Lung microvascular endothelial cell (primary cell): Measurements from ENCODE around the gene RAB5A. TPM values are rescaled to one million over a fixed set of nuclear protein-coding genes. Genes with fewer than 3 reads are reported as not detected.
"Not testable (repeated sequence)": the region's sequence is repeated elsewhere in the genome, so short reads cannot be mapped to it uniquely, and the experiment has no call there.

Experiments
- DNase-seq, 2 donors: peaks; one replicate each; pipeline versions ENCODE4 v3.0.0 to v3.0.0-alpha.2; 2010; ENCODE audit warnings: low read depth in 2 of 2
- total RNA-seq: library from RNA; depleted of rRNA; stranded (reverse); fragments of >200 nt; gene quantifications from 2 replicates; pipeline ENCODE4 v1.2.1, GENCODE V29; 2014

Gene RAB5A
- total RNA-seq, 1 donor from 2014 or later, result 75.2 TPM

- peak; percentile 55 to 60 for DNase-seq
These were observed 790 bp downstream of the RAB5A start for GRCh38 chr3:19947549-19948225.

GRCh38 chr3:19948226-19948591 is 1.3 kb downstream of the RAB5A start:
- no peak for DNase-seq

DNA sequence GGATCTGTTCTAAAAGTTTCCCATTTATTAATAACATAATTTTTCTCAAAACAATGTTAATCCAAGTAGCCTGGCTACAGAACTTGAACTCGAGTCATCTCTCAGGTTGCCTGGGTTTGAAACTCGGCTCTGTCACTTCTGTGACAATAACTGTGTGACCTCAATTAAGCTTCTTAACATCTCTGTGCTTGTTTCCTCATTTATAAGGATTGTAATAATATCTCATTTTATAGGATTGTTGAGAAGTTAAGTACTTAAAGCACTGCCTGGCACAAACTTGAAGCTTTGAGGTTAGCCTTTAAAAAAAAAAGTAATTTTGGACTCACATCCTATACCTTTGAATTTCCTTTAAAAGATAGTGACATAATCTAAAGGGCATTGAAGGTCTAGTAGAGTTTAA is 3.4 kb downstream of the RAB5A start:
- no peak for DNase-seq

DNA sequence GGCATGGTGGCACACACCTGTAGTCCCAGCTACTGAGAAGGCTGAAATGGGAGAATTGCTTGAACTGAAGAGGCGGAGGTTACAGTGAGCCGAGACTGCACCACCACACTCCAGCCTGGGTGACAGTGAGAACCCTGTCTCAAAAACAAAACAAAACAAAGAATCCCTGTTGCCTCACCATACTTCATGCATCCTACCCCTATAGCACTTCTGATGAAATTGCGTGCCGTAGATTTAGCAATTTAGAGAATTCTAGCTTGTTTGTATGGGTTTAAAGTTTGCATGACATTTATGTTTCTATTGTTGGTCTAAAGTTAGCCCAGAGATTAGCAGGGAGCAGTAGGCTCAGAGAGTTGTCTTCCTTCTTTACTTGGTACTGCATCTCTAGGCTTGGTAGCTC is 7.8 kb downstream of the RAB5A start:
- no peak for DNase-seq

DNA sequence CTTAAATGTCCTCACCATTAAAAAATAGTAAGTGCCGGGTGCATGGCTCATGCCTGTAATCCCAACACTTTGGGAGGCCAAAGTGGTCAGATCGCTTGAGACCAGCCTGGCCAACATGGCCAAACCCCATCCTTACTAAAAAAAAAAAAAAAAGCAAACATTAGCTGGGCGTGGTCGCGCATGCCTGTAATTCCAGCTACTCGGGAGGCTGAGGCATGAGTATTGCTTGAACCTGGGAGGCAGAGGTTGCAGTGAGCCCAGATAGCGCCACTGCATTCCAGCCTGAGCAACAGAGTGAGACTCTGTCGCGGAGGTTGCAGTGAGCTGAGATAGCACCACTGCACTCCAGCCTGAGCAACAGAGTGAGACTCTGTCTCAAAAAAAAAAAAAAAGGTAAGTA is 10.5 kb downstream of the RAB5A start:
- DNase-seq, result not testable (repeated sequence)

DNA sequence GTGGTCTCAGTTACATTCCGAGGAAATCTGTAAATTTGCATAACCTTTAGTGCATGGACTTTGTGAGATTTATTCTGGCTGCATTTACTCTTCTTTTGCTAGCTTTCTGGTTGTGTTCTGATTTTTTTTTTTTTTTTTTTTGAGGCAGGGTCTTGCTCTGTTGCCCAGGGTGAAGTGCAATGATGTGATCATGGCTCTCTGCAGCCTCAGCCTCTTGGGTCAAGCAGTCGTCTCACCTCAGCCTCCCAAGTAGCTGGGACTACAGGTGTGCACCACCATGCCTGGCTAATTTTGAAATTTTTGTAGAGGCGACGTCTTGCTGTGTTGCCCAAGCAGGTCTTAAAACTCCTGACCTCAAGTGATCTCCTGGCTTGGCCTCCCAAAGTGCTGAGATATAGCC is 12.6 kb downstream of the RAB5A start:
- no peak for DNase-seq

GRCh38 chr3:19960696-19961095 is 13.8 kb downstream of the RAB5A start:
- DNase-seq, result no peak

DNA sequence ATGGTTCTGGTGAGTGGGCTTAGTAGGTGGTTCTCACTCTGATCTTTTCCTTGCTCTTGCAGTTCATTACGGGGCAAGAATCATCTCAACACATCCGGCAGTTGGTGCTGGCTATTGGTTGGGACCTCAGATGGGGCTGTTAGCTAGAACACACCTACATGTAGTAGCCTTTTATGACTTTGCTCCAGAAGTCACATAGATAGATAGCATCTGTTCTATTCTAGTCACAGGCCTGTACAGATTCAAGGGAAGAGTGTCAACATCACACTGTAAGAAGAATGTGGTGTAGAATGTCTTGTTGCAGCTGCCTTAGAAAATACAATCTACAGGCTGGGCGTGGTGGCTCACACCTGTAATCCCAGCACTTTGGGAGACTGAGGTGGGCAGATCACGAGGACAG is 15.1 kb downstream of the RAB5A start:
- no peak for DNase-seq

GRCh38 chr3:19967208-19967607 is 20.3 kb downstream of the RAB5A start:
- no peak for DNase-seq

GRCh38 chr3:19967812-19968211 is 20.9 kb downstream of the RAB5A start:
- DNase-seq, result peak in 1 of 2 donors; percentile 24

- no peak for DNase-seq
These were observed 23.4 kb downstream of the RAB5A start for GRCh38 chr3:19970327-19970726.

DNA sequence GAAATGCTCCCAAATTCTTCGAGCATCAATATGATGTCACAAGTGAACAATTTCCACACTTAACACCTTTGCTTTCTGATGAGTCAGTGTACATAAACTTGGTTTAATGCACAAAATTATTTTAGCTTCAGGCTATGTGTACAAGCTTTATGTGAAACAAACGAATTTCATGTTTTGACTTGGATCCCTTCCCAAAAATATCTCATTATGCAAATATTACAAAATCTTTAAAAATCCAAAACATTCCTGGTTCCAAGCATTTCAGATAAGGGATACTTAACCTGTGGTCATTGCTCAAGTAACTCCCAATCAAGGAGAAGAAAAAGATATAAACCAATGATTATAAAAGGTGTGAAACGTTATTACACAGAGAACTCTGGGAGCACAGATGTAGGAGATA is 25.2 kb downstream of the RAB5A start:
- DNase-seq, result no peak

GRCh38 chr3:19988904-19989303 is 42.0 kb downstream of the RAB5A start:
- not testable (repeated sequence) for DNase-seq

GRCh38 chr3:19994796-19995195 is 47.9 kb downstream of the RAB5A start:
- DNase-seq, result no peak

- no peak for DNase-seq
These were observed 50.6 kb downstream of the RAB5A start for GRCh38 chr3:19997502-19997901.

DNA sequence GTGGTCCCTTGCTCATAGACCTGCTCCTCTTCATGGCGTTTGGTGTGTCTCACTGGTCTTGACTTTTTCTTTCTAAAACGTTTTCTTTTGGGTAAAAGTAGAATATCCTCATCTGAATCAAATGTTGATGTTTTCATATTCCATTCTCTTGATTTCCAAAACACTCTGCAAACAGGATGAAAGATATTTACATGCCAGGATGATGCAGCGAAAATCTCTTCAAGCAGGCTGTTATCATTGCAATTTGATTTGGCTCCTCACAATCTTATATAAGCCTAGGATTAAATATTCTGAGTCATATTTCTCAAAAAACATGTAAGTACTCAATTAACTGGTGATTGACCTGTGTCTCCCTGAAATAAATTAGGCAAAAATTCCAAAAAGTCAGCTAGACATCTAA is 55.0 kb downstream of the RAB5A start:
- DNase-seq, result no peak

DNA sequence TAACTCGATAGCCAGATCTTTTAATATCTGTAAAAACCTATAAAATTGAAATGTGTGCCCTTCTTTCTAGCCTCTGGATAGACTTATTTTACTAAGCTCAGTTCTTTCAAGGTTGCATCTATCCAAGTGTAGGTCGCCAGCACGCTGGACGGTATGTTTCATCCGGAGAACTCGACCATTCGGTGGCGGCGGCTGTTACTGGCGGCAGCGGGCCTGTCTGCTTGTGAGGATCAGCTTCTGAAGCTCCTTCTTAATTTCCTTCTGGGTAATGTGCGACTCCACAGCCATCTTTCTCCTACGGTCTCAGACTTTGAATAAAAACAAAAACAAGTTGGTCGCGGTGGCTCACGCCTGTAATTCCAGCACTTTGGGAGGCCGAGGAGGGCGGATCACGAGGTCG is 61.1 kb downstream of the RAB5A start:
- no peak for DNase-seq

DNA sequence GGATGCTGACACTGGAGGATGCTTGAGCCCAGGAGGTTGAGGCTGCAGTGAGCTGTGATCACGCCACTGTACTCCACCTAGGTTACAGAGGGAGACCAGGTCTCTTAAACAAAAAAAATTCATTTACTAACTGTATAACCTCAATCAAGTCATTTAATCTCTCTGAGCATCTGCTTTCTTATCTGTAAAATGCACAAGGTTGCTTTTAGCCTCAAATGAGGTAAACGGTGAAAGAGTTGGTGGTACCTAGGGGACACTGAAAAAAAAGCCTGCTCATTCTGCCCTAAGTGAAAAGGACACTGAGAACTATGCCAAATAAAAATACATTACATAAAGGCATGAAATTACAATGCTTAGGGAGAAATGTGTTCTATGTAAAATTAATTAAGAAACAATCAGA is 61.7 kb downstream of the RAB5A start:
- no peak for DNase-seq

DNA sequence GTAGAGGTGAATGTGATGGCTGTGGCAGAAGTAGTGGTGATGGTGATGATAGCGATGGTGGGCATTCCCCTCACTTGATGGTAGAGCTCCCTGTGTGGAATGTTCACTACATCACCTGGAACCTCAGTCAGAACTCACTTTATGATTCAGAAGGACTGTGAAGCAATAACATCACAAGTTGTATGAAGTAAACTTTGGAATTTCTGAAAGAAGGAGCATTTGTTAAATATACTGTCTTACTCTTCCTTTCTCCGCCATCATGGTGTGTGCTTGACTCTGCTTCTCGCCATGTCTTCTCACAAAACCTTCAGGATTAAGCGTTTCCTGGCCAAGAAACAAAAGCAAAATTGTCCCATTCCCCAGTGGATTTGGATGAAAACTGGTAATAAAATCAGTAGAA is 65.3 kb downstream of the RAB5A start, which contains the start of gene PP2D1:
Gene PP2D1 (minus strand): TSS at position 101 of the 400 bp plus-strand sequence. CDS start 192 bp downstream, outside the sequence.
- DNase-seq, result no peak

DNA sequence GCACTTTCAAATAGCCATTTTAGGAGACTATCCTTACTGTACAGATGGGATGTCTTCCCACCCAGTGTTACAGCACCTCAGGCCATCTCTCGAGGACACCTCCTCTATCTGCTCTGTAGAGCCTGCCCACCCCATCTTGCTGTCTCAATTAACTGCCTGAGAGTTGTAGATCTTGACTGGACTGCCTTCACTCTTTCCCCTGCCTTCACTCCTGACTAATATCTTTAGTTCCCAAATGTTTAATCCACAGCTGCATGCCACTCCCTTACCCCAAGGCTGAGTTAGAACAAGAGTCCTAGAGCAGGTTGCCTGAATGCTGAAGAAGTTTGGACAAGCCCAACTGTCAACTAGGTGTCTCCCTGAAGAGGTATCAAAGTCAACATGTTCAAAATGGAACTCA is 66.5 kb downstream of the RAB5A start:
- DNase-seq, result no peak

- no peak for DNase-seq
These were observed 68.6 kb downstream of the RAB5A start for GRCh38 chr3:20015525-20015924.

DNA sequence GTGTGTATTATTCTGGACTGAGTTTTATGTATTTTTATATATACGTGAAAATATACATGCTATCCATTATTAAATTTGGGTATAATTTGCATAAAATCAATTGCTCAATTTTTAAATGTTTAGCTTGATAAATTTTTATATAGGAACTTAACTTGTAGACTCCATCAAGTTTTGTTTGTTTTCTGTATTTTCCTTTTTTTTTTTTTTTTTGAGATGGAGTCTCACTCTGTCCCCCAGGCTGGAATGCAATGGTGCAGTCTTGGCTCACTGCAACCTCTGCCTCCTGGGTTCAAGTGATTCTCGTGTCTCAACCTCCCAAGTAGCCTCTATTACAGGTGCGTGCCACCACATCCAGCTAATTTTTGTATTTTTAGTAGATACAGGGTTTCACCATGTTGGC is 69.2 kb downstream of the RAB5A start:
- DNase-seq, result not testable (repeated sequence)

- peak in 1 of 2 donors; percentile 58 for DNase-seq
These were observed 76.2 kb downstream of the RAB5A start for GRCh38 chr3:20022954-20023622.
